Vagina (tissue), 2 donors: ENCODE results near the gene NKIRAS1.

Source experiments
- CTCF ChIP-seq, 3 experiments: fragments of 450-650 bp in 2 of 3; fragments of 200-600 bp in 1 of 3; sonication (generic) in 1 of 3; IDR thresholded peaks; one replicate each; pipeline ENCODE4 v1.5.1; 2017 to 2019; ENCODE audit warnings: antibody characterized with exemption in 3 of 3, mild to moderate bottlenecking in 2 of 3, moderate library complexity in 2 of 3
- POLR2AphosphoS5 ChIP-seq, 2 donors: sonication (generic); formaldehyde crosslinking; IDR thresholded peaks; one replicate each; pipeline ENCODE4 v1.9.0; 2017; ENCODE audit warnings: antibody characterized with exemption in 2 of 2, mild to moderate bottlenecking in 2 of 2, low read depth in 1 of 2; ENCODE audit not compliant: insufficient read depth in 1 of 2

DNA sequence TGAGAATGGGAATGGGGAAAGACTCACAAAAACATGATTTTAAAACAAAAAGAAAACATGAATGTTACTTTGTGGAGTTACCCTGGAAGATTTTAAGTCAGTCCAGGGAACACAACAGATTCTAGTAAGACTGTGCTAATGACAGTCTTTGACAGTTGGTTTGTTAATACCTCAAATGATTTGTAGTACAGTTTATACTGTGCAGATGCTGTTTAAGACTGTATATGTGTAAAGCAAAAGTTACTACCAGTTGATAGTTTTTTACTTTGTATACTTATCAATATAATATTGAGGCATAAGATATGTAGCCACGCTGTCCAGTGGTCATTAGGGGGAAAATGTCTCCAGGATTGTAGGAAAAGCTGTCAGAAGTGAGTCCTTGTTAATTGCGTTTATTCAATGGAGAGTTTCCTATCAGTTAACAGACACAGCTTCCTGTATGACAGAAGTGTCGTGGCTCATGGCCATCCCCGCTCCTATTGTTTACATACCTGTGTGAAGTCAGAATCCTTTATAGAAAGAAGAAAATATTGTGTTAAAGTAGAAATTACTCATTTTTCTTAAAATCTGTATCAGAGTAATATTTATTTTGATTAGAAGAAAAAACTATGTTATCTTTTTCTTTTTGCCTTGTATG, 36.0 kb downstream of the NKIRAS1 start:
- TF ChIP-seq POLR2AphosphoS5 (IDR thresholded peaks at IDR 0.05; ENCODE audit: insufficient read depth in 1 of 2, low read depth in 1 of 2) (no peak), CTCF (IDR thresholded peaks at IDR 0.05) (no peak)
